ENCODE measurements around the gene SUZ12.
"Not testable (repeated sequence)": the region's sequence is repeated elsewhere in the genome, so short reads cannot be mapped to it uniquely, and the experiment has no call there.

The SUZ12 gene

GRCh38 chr17:31964131-31964530 is 27.3 kb downstream of the SUZ12 start:
- H3K4me2 ChIP-seq (ENCODE audit: low read length); H4K20me1 ChIP-seq (ENCODE audit: control insufficient read depth, insufficient read depth, low read depth, low read length); H3K9me3 ChIP-seq (ENCODE audit: control insufficient read depth, insufficient read depth, low read length); H3K27ac ChIP-seq (ENCODE audit: low read depth, low read length); H3K27me3 ChIP-seq (ENCODE audit: control insufficient read depth, low read length); H3K9me2 ChIP-seq (replicated peaks; ENCODE audit: control insufficient read depth, low read length); H3F3A ChIP-seq (ENCODE audit: control insufficient read depth, insufficient read depth); H3K4me1 ChIP-seq (ENCODE audit: control insufficient read depth, low read length); H3K4me3 ChIP-seq (ENCODE audit: low read length): not testable (repeated sequence)
- H3K36me3 ChIP-seq (ENCODE audit: control insufficient read depth, low read length): peaks cover 71% of the 10 kb centered on the region
- H3K79me2 ChIP-seq (ENCODE audit: control insufficient read depth, low read length): peaks cover 45% of the 10 kb centered on the region

DNA sequence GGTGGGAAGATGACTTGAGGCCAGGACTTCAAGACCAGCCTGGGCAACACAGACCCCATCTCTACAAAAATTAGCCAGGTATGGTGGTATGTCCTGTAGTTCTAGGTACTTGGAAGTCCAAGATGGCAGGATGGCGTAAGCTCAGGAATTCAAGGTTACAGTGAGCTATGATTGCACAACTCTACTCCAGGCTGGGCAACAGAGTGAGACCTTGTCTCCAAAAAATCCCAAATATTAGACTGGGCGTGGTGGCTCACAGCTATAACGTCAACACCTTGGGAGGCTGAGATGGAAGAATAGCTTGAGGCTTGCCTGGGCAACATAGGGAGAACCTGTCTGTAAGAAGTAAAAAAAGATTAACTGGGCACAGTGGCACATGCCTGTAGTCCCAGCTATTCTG is 30.8 kb downstream of the SUZ12 start:
- no peaks in the 10 kb centered on the region for H4K20me1 ChIP-seq (ENCODE audit: control insufficient read depth, insufficient read depth, low read depth, low read length)
- H3K27ac ChIP-seq (ENCODE audit: low read depth, low read length): no peak overlapping the region
- H3K4me2 ChIP-seq (ENCODE audit: low read length): no peak overlapping the region
- no peaks in the 10 kb centered on the region for H3K9me3 ChIP-seq (ENCODE audit: control insufficient read depth, insufficient read depth, low read length)
- H3K4me3 ChIP-seq (ENCODE audit: low read length): no peak overlapping the region
- no peak for TF ChIP-seq EZH2phosphoT487 (IDR thresholded peaks at IDR 0.05; ENCODE audit: borderline replicate concordance, low read length)
- TF ChIP-seq, protein P1, sequence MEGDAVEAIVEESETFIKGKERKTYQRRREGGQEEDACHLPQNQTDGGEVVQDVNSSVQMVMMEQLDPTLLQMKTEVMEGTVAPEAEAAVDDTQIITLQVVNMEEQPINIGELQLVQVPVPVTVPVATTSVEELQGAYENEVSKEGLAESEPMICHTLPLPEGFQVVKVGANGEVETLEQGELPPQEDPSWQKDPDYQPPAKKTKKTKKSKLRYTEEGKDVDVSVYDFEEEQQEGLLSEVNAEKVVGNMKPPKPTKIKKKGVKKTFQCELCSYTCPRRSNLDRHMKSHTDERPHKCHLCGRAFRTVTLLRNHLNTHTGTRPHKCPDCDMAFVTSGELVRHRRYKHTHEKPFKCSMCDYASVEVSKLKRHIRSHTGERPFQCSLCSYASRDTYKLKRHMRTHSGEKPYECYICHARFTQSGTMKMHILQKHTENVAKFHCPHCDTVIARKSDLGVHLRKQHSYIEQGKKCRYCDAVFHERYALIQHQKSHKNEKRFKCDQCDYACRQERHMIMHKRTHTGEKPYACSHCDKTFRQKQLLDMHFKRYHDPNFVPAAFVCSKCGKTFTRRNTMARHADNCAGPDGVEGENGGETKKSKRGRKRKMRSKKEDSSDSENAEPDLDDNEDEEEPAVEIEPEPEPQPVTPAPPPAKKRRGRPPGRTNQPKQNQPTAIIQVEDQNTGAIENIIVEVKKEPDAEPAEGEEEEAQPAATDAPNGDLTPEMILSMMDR (IDR thresholded peaks at IDR 0.05; ENCODE audit: low read depth, low read length, poor library complexity, severe bottlenecking): no peak
- H3K4me1 ChIP-seq (ENCODE audit: control insufficient read depth, low read length): no peaks in the 10 kb centered on the region
- no peaks in the 10 kb centered on the region for H3F3A ChIP-seq (ENCODE audit: control insufficient read depth, insufficient read depth)
- H3K27me3 ChIP-seq (ENCODE audit: control insufficient read depth, low read length): no peaks in the 10 kb centered on the region
- H3K9me2 ChIP-seq (replicated peaks; ENCODE audit: control insufficient read depth, low read length): no peaks in the 10 kb centered on the region
- H3K79me2 ChIP-seq (ENCODE audit: control insufficient read depth, low read length): peaks cover 20% of the 10 kb centered on the region
- H3K36me3 ChIP-seq (ENCODE audit: control insufficient read depth, low read length): peaks cover 52% of the 10 kb centered on the region

DNA sequence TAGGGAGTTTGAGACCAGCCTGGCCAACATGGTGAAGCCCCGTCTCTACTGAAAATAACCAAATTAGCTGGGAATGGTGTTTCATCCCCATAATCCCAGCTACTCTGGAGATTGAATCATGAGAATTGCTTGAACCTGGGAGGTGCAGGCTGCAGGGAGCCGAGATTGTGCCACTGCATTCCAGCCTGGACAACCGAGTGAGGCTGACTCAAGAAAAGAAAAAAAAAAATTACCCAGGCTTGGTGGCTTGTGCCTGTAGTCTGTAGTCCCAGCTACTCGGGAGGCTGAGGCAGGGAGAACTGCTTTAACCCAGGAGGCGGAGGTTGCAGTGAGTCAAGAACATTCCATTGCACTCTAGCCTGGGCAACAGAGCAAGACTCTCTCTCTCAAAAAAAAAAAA is 33.6 kb downstream of the SUZ12 start:
- H3K27me3 ChIP-seq (ENCODE audit: control insufficient read depth, low read length); H3K9me3 ChIP-seq (ENCODE audit: control insufficient read depth, insufficient read depth, low read length); H3K4me1 ChIP-seq (ENCODE audit: control insufficient read depth, low read length); H3K9me2 ChIP-seq (replicated peaks; ENCODE audit: control insufficient read depth, low read length); H3K4me3 ChIP-seq (ENCODE audit: low read length); H3K27ac ChIP-seq (ENCODE audit: low read depth, low read length); H3K79me2 ChIP-seq (ENCODE audit: control insufficient read depth, low read length); H3K4me2 ChIP-seq (ENCODE audit: low read length); H4K20me1 ChIP-seq (ENCODE audit: control insufficient read depth, insufficient read depth, low read depth, low read length); H3F3A ChIP-seq (ENCODE audit: control insufficient read depth, insufficient read depth): not testable (repeated sequence)
- H3K36me3 ChIP-seq (ENCODE audit: control insufficient read depth, low read length): peaks cover 46% of the 10 kb centered on the region

- H3K9me2 ChIP-seq (replicated peaks; ENCODE audit: control insufficient read depth, low read length); H3F3A ChIP-seq (ENCODE audit: control insufficient read depth, insufficient read depth); H3K4me2 ChIP-seq (ENCODE audit: low read length); H3K27ac ChIP-seq (ENCODE audit: low read depth, low read length); H3K79me2 ChIP-seq (ENCODE audit: control insufficient read depth, low read length); H3K9me3 ChIP-seq (ENCODE audit: control insufficient read depth, insufficient read depth, low read length); H3K4me1 ChIP-seq (ENCODE audit: control insufficient read depth, low read length); H3K4me3 ChIP-seq (ENCODE audit: low read length); H3K27me3 ChIP-seq (ENCODE audit: control insufficient read depth, low read length); H4K20me1 ChIP-seq (ENCODE audit: control insufficient read depth, insufficient read depth, low read depth, low read length): not testable (repeated sequence)
- H3K36me3 ChIP-seq (ENCODE audit: control insufficient read depth, low read length): peaks cover 43% of the 10 kb centered on the region
Observed at GRCh38 chr17:31974269-31975071, 37.7 kb downstream of the SUZ12 start.

- H3K9me2 ChIP-seq (replicated peaks; ENCODE audit: control insufficient read depth, low read length); H3K27ac ChIP-seq (ENCODE audit: low read depth, low read length); H4K20me1 ChIP-seq (ENCODE audit: control insufficient read depth, insufficient read depth, low read depth, low read length); H3K79me2 ChIP-seq (ENCODE audit: control insufficient read depth, low read length); H3K4me1 ChIP-seq (ENCODE audit: control insufficient read depth, low read length); H3K4me2 ChIP-seq (ENCODE audit: low read length); H3K27me3 ChIP-seq (ENCODE audit: control insufficient read depth, low read length); H3K9me3 ChIP-seq (ENCODE audit: control insufficient read depth, insufficient read depth, low read length); H3K4me3 ChIP-seq (ENCODE audit: low read length); H3F3A ChIP-seq (ENCODE audit: control insufficient read depth, insufficient read depth): not testable (repeated sequence)
- peaks cover 39% of the 10 kb centered on the region for H3K36me3 ChIP-seq (ENCODE audit: control insufficient read depth, low read length)
Observed at GRCh38 chr17:31975391-31975790, 38.6 kb downstream of the SUZ12 start.

DNA sequence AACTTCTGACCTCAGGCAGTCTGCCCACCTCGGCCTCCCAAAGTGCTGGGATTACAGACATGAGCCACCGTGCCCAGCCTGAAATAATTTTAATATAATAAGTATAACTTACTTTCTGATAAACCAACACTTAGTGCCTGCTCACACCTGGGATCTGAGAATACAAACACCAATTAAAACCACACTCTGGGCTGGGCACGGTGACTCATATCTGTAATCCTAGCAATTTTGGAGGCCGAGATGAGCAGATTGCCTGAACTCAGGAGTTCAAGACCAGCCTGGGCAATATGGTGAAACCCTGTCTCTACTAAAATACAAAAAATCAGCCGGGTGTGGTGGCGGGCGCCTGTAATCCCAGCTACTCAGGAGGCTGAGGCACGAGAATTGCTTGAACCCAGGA is 55.0 kb downstream of the SUZ12 start:
- H3K36me3 ChIP-seq (ENCODE audit: control insufficient read depth, low read length): peaks cover 80% of the 10 kb centered on the region
- H3K4me1 ChIP-seq (ENCODE audit: control insufficient read depth, low read length); H3F3A ChIP-seq (ENCODE audit: control insufficient read depth, insufficient read depth); H3K4me2 ChIP-seq (ENCODE audit: low read length); H3K9me3 ChIP-seq (ENCODE audit: control insufficient read depth, insufficient read depth, low read length); H3K9me2 ChIP-seq (replicated peaks; ENCODE audit: control insufficient read depth, low read length); H3K4me3 ChIP-seq (ENCODE audit: low read length); H4K20me1 ChIP-seq (ENCODE audit: control insufficient read depth, insufficient read depth, low read depth, low read length); H3K27me3 ChIP-seq (ENCODE audit: control insufficient read depth, low read length); H3K79me2 ChIP-seq (ENCODE audit: control insufficient read depth, low read length); H3K27ac ChIP-seq (ENCODE audit: low read depth, low read length): not testable (repeated sequence)

All from DOHH2 (cell line).